OCI-LY7 (cell line): ENCODE data around the gene COL4A2. TPM values are rescaled to one million over a fixed set of nuclear protein-coding genes. Genes with fewer than 3 reads are reported as not detected.

ENCODE experiments used
- BruUV-seq: library from RNA; stranded (reverse); fragments of 400-500 nt; replicated peaks from 2 replicates; lab custom pipeline; 2021; lab: Mats Ljungman, UMichigan
- CTCF ChIA-PET: fragments of 300-600 bp; sonication (Branson Sonifier 250); formaldehyde crosslinking; loops from one replicate; lab custom pipeline; 2022; ENCODE audit warnings: antibody characterized with exemption; ENCODE audit not compliant: unreplicated experiment; lab: Charles Lee
- POLR2A ChIA-PET: fragments of 300-600 bp; sonication (Branson Sonifier 250); formaldehyde crosslinking; loops from one replicate; lab custom pipeline; 2022; ENCODE audit warnings: antibody characterized with exemption; lab: Charles Lee
- DNase-seq: peaks from one replicate; pipeline ENCODE4 v3.0.0-alpha.2; 2015; ENCODE audit warnings: low spot score
- H2AFZ ChIP-seq: fragments of 200-600 bp; sonication (generic), shearing (Covaris generic); 2 replicates; pipeline ENCODE4 v1.6.1; 2014; ENCODE audit warnings: mild to moderate bottlenecking, antibody characterized with exemption, low read length, moderate library complexity
- H3K27ac ChIP-seq: fragments of 200-600 bp; sonication (generic); 2 replicates; pipeline ENCODE4 v1.5.1; 2014; ENCODE audit warnings: mixed run types, low read depth, mild to moderate bottlenecking, moderate library complexity, low read length, inconsistent platforms; ENCODE audit not compliant: poor library complexity, severe bottlenecking
- H3K36me3 ChIP-seq: fragments of 200-600 bp; sonication (generic); 2 replicates; pipeline ENCODE4 v1.6.1; 2014; ENCODE audit warnings: mild to moderate bottlenecking, antibody characterized with exemption, low read length, moderate library complexity, mixed read lengths; ENCODE audit not compliant: insufficient read depth
- H3K4me1 ChIP-seq: fragments of 200-600 bp; sonication (generic); 2 replicates; pipeline ENCODE4 v1.5.1; 2014; ENCODE audit warnings: mild to moderate bottlenecking, low read length; ENCODE audit not compliant: insufficient read depth, poor library complexity, severe bottlenecking
- H3K4me2 ChIP-seq: fragments of 200-600 bp; sonication (generic); 2 replicates; pipeline ENCODE4 v1.6.1; 2014; ENCODE audit warnings: mild to moderate bottlenecking, low read length
- H3K4me3 ChIP-seq: fragments of 200-600 bp; sonication (generic); 2 replicates; pipeline ENCODE4 v1.5.1; 2014; ENCODE audit warnings: mild to moderate bottlenecking, low read depth, low read length; ENCODE audit not compliant: poor library complexity, severe bottlenecking
- H3K79me2 ChIP-seq: fragments of 200-600 bp; sonication (generic); 2 replicates; pipeline ENCODE4 v1.6.1; 2016; ENCODE audit warnings: low read depth, mild to moderate bottlenecking, low read length, moderate library complexity, mixed read lengths; ENCODE audit not compliant: insufficient read depth
- H3K9me2 ChIP-seq: fragments of 200-600 bp; sonication (generic); 2 replicates; pipeline ENCODE4 v1.6.1; 2016; ENCODE audit warnings: mild to moderate bottlenecking, low read length, mixed read lengths; ENCODE audit not compliant: insufficient read depth
- H3K9me3 ChIP-seq: fragments of 200-600 bp; sonication (generic); 2 replicates; pipeline ENCODE4 v1.6.1; 2014; ENCODE audit warnings: mild to moderate bottlenecking, mixed run types, low read length, mixed read lengths
- H4K20me1 ChIP-seq: fragments of 200-600 bp; sonication (generic); 2 replicates; pipeline ENCODE4 v1.6.1; 2014; ENCODE audit warnings: mild to moderate bottlenecking, antibody characterized with exemption, low read length, moderate library complexity, mixed read lengths; ENCODE audit not compliant: insufficient read depth
- CTCF ChIP-seq: fragments of 200-600 bp; sonication (generic); conservative IDR thresholded peaks from 2 replicates; pipeline ENCODE4 v1.5.1; 2014; ENCODE audit warnings: mild to moderate bottlenecking, antibody characterized with exemption, low read length, moderate library complexity, mixed read lengths
- EZH2phosphoT487 ChIP-seq: fragments of 200-600 bp; sonication (generic); IDR thresholded peaks from 2 replicates; pipeline ENCODE4 v1.6.1; 2018; ENCODE audit warnings: low read depth, borderline replicate concordance, mild to moderate bottlenecking, mixed run types, antibody characterized with exemption, low read length, moderate library complexity, mixed read lengths
- intact Hi-C: fragments of 100-400 bp; cut with micrococcal nuclease; formaldehyde crosslinking; loops from one replicate; pipeline ENCODE4 v1.10.0; 2022; ENCODE audit not compliant: unreplicated experiment
- total RNA-seq, 2 experiments: library from RNA; depleted of rRNA in 1 of 2; stranded (reverse); fragments of >200 nt in 1 of 2; shearing (Covaris generic) in 1 of 2; gene quantifications; 2 replicates each; pipeline ENCODE4 v1.2.3, GENCODE V29; 2014 to 2022

Gene COL4A2
- total RNA-seq, 2 experiments from 2014 or later: 0.34 TPM; not detected in 1

- TF ChIP-seq CTCF (no peak), EZH2phosphoT487 (no peak)
- Histone ChIP-seq H3K4me1 (no peaks in the 10 kb centered on the region), H3K9me2 (no peaks in the 10 kb centered on the region), H2AFZ (no peak overlapping the region), H3K9me3 (no peaks in the 10 kb centered on the region), H3K4me2 (no peak overlapping the region), H3K79me2 (no peaks in the 10 kb centered on the region), H3K4me3 (no peak overlapping the region), H4K20me1 (no peaks in the 10 kb centered on the region), H3K36me3 (no peaks in the 10 kb centered on the region), H3K27ac (no peak overlapping the region)
- POLR2A ChIA-PET: no interaction called here
- CTCF ChIA-PET: no interaction called here
- no peak for DNase-seq
- intact Hi-C loops: no loop called here
- BruUV-seq: no TSS peak
Measured at GRCh38 chr13:110364081-110364480, 57.0 kb downstream of the COL4A2 start.

GRCh38 chr13:110365876-110366275 is 58.8 kb downstream of the COL4A2 start:
- Histone ChIP-seq H2AFZ (no peak overlapping the region), H4K20me1 (no peaks in the 10 kb centered on the region), H3K9me2 (no peaks in the 10 kb centered on the region), H3K4me3 (no peak overlapping the region), H3K4me1 (no peaks in the 10 kb centered on the region), H3K4me2 (no peak overlapping the region), H3K36me3 (no peaks in the 10 kb centered on the region), H3K9me3 (no peaks in the 10 kb centered on the region), H3K79me2 (no peaks in the 10 kb centered on the region), H3K27ac (no peak overlapping the region)
- intact Hi-C loops: no loop called here
- no peak for DNase-seq
- ChIA-PET CTCF (no interaction called here), POLR2A (no interaction called here)
- no peak for TF ChIP-seq EZH2phosphoT487
- TF ChIP-seq CTCF: no peak
- no TSS peak for BruUV-seq

- CTCF ChIA-PET: no interaction called here
- Histone ChIP-seq H3K4me3 (no peak overlapping the region), H3K36me3 (no peaks in the 10 kb centered on the region), H2AFZ (no peak overlapping the region), H3K9me2 (no peaks in the 10 kb centered on the region), H3K79me2 (no peaks in the 10 kb centered on the region), H4K20me1 (no peaks in the 10 kb centered on the region), H3K27ac (no peak overlapping the region), H3K9me3 (no peaks in the 10 kb centered on the region), H3K4me1 (no peaks in the 10 kb centered on the region), H3K4me2 (no peak overlapping the region)
- POLR2A ChIA-PET: no interaction called here
- intact Hi-C loops: no loop called here
- no peak for DNase-seq
- BruUV-seq: no TSS peak
- TF ChIP-seq EZH2phosphoT487 (no peak), CTCF (no peak)
Measured at GRCh38 chr13:110366733-110367132, 59.6 kb downstream of the COL4A2 start.
